HG03565 (cell line): ENCODE data around the gene ZMYND12.

Experiments used
- ATAC-seq: cut with Tn5 transposase; IDR thresholded peaks from one replicate; pipeline ENCODE4 v1.9.1; 2021; ENCODE audit warnings: mild to moderate bottlenecking, moderate library complexity; ENCODE audit not compliant: unreplicated experiment

The ZMYND12 gene

DNA sequence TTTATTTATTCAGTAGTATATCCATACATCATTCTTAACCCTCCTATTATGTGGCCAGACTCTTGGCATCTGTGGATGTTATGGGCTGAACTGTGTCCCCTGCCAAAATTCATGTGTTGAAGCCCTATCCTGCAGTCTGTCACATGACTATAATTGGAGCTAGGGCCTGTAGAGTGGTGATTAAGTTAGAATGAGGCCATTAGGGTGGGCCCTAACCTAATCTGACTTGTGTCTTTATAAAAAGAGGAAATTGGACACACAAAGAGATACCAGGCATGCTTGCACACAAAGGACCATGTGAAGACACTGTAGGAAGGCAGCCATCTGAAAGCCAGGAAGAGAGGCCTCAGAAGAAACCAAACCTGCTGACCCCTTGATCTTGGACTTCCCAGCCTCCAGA is 6.6 kb downstream of the ZMYND12 start:
- ATAC-seq: no peak

DNA sequence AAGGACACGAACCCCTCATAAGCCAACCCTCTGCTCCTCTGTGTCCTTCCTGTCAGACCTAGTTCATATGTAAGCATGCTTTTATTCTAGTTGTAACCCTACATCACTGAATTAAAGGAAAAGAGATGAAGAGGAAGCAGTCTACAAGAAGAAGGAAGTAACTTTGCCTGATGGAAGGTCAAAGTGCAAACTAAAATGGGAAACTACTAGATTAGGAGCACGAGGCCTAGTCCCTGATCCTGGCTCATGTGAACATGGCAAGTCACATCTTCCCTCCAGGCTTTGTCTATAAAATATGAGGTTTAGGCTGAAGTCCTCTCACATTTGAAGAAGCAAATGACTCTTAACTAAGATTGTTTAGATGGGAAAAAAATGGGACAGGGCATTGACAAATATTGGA is 13.2 kb downstream of the ZMYND12 start:
- ATAC-seq: no peak

DNA sequence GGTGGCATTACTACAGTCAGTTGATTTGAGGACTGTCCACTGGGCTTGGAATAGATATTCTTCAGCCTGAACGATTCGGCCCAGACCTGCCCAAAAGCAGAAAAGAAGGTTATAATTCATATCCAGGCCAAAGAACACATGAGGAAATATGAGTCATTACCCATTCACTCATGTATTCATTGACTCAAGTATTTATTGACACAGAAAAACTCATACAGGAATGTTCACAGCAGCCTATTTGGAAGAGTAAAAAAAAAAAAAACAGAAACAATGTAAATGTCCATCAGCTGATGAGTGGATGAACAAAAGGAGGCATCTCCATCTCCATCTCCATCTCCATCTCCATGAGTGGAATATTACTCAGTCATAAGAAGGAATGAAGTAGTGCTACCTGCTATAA is 15.9 kb downstream of the ZMYND12 start:
- no peak for ATAC-seq

DNA sequence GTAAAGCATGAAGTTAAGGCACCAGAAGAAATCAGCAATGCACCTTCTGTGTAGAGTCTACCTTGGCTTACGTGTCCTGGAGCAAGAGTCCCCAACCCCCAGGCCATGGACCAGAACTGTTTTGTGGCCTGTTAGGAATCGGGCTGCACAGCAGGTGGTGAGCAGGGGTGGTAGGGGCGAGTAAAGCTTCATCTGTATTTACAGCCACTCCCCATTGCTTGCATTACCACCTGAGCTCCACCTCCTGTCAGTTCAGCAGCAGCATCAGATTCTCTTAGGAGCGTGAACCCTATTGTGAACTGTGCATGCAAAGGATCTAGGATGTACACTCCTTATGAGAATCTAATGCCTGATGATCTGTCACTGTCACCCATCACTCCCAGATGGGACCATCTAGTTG is 21.5 kb downstream of the ZMYND12 start:
- no peak for ATAC-seq

DNA sequence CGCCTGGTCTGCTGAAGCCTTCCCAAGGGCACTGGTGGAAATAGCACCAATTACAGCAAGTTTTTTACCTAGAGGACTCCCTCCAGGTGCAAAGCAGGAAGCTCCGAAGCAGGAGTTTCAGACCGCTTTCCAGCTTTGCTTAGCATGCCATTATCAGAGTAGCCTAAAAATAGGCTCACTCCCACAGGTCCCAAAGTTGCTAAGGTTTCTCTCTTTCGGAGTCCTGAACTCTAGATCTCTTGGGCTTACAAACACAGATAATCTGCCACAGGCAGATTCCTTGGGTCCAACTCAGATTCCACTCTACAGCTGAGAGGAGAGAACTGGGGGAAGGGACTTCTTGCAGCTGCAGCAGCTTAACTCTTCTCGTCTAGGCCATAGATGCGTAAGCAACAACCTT is 22.5 kb downstream of the ZMYND12 start:
- no peak for ATAC-seq

DNA sequence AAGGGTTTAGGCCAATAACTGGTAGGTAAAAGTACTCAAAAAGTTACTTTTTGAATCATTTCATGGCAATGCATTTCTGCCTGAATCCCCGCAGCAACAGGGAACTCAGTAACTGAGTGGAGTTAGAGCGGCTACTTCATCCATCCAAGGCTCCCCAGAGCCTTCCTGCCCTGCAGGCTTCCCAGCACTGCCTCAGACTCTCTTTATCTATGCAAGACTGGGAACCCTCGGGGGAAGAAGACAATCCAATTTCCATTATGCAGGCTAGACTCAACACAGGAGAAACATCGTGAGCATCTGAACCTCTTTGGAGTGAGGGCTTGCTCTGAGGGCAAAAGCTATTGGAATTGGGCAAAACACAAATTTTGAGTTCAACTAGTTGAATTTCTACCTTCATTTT is 23.1 kb downstream of the ZMYND12 start:
- ATAC-seq: no peak

DNA sequence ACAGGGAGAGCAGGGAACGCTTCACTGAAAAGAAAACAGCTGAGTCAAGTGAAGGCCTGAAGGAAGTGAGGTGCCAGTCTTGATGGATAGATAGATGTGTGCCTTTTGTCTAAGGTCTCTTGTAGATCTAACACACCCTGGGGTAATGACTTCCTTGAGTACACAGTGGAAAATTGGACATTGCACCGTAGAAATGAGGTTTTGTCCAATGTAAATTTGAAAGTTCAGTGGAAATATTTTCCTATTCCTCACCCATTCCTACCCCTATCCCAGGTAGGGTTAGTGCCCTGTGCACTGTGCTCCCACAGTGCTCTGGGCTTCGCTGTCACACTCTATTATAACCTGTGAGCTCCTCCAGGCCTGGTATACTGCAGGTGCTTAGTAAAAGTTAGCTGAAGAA is 24.3 kb downstream of the ZMYND12 start:
- no peak for ATAC-seq

DNA sequence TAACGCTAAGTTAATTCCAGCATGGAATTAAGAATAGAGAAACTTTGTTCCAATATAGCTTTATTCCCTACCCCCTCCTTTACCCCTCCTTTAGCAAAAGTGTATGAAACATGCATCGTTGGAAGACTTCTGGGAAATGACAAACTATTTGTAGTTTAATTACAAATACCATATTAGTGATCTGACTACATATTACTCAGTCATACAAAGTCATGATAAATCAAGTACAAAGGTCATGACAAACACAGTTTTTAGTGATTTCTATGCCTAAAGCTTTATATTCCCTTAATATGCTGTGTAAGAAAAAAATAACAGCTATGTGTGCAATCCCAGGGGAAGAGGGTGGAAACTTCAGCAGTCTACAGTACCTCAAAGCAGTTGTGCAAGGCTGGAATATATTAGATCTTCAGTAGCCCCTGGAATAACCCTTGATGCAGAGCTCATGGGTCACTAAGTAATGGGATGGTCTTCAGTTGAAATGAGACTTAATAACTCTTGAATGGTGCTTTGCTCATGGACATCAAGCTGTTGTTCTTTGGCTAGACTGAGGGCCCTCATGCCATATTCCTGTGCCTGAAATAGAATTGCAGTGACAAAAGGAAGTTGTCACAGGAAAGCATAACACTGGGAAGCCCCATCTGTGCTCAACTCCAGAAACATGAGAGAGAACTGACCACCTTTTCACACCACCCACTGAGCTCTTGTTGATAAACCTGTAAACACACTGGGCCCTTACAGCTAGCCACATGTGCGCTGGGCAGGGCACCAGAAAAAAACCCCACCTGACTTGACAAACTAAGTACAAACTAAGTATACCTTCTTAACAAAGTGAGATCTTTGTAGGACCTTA is 25.3 kb downstream of the ZMYND12 start:
- ATAC-seq: no peak

DNA sequence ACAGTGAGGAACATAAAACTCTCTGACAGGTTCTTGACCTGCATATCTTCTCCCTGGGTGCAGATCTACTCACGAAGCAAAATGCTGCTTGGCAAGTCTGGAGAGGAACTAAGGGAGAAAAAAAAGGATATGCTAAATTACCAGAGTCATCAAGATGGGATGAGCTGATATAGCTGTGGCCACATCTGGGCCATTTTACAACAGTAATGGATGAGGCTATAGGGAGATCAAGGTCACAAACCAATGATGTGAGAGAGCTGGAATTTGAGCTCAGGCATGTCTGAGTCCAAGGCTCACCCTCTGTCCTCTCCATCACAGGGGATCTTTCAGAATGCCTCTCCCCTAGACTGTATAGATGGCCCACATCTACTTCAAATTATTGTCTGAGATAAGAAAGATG is 26.2 kb downstream of the ZMYND12 start:
- ATAC-seq: no peak

DNA sequence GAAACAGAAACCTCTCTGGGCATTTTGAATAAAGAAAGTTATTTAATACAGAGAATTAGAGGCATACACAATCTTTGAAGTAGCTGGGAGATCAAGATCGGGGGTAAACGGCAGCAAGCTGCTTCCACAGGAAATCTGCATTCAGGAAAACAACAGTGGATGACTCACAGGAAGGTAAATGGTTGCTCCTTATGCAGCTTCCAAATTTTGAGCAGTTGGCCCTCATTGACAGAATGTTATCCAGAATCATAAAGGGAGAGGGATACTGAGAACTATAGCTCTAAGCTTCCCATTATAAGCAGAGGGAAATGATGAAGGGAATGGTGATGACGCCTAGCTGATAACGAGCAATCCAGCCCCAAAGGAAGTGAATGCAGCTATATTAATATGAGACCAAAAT is 28.6 kb downstream of the ZMYND12 start:
- no peak for ATAC-seq

DNA sequence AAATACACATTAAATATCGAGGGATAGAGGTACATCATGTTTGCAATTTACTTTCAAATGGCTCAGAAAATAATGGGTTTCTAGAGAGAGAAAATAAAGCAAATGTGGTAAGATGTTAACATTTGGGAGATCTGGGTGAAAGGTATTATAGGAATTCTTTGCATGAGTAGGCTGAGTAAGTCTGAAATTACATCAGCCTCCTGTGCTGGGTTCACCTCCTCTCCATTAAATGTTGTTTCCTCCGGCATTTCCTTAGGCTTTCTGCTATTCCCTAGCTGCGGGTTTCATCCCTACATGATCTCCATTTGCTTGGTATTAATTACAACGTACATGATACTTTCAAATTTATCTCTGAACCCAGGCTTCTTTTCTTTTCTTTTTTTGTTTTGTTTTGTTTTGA is 31.6 kb downstream of the ZMYND12 start:
- no peak for ATAC-seq

DNA sequence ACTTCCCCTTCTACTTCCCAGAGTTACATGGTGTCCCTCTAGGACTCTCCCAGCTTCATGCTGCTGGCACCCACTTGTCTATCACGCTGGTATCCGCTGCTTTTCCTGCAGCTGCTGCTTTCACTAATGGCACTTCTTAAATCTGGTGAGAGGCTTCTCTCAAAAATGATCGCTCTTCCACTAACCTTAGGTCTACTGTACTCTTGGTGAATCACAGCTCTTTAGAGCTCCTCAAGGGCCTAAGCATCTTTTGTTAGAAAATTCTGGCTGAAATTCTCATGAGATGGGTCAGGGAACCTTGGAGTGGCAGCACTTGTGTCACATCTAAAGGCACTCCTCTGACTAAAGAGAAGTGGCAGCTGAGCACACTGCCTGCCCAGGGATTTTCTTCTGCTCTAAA is 32.1 kb downstream of the ZMYND12 start:
- ATAC-seq: no peak

DNA sequence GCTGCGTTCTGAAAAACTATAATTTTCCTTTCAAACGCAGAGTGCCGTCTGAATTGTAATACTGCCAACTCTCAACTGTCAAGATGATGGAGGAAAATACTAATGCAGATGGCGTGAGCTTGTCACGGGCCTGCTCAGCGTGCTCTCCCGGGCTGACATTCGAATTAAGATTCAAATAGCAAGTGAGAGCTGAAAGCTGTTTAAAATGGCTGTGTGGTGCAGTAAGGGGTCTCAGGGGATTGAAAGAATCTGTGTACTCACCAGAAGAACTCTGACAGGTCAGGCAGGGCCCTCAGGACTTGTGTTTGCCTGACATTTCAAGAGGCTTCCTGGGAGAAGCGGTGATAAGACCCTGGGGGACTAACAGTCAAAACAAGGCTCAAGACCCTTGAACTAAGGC is 33.1 kb downstream of the ZMYND12 start:
- ATAC-seq: no peak

DNA sequence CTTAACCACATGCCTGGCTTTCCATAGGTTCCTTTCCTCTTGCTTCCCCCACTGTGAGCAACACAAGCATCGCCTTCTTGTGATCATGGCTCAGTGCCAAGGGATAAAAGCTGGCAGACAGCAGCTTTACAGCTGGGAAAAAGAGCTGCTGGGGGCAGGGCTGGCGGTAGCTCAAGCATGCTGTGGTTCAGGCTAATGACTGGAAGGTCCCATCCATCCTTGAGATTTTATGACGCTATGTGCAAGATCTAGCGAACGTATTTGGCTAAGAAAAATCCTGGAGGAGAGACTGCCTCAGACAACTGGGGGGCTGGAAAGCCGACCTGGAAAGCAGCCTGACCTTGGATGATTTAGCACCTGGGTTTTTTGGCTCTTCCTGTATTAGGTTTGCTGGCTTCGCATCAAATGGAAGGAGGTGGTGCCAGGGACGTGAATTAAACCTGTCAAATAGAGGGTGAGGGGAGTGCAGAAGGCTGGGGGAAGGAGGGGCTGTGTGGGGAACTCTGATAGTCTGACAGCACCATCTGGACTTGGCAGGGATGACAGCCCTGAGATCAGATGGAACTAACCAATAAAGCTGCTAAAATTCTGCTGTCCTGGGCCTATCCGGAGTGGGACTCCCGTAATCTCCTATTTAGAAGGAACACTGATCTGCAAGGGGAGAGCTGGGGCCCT is 34.8 kb downstream of the ZMYND12 start:
- ATAC-seq: no peak

DNA sequence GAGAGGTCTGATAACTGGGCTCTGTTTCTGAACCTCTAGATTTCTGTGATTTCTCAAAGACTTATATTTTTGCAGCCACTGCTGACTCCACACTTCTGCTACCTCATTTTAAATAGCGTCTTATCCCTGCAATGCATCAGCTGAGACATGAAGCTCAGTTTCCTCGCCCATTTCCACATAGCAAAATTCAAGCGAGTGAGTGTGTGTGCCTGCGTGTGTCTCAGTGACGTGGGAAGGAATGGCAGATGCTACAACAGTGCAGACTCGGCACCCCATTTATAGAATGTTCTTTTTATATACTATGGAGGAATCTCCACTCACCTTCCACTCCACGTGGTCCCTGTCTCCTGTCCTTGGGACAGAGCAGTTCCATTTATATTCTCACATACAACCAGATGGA is 35.7 kb downstream of the ZMYND12 start:
- ATAC-seq: no peak

DNA sequence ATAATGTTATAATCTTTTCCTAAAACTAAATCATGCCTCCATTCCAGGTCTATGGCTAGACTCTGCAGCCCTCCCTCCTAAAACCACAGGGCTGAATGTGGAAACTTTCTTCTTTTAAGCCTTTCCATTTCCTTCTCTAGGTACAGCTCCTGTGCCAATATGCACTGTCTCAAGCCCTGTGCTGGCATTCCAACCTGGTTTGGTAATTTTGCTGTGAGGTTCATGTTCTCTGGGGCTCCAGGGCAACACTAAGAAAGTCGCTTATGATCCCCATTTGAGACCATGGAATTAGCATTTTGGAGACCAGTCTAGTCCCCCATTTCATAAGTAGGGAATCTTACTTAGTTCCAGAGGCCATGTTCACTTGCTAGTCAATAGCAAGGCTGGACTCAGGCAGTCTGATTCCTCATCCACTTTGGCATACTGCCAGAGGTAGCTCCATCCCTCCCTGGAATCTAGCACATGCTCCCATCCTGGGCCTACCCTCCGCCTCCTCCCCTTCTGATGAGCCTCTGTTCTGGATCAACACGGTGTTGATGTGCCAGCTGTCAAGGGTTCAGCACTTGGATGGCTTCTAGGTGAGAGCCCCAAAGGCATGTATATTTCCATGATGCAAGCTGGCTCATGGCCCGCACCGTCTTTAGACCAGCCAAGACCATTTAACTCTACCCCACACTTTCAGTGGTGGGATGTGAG is 36.5 kb downstream of the ZMYND12 start:
- no peak for ATAC-seq

DNA sequence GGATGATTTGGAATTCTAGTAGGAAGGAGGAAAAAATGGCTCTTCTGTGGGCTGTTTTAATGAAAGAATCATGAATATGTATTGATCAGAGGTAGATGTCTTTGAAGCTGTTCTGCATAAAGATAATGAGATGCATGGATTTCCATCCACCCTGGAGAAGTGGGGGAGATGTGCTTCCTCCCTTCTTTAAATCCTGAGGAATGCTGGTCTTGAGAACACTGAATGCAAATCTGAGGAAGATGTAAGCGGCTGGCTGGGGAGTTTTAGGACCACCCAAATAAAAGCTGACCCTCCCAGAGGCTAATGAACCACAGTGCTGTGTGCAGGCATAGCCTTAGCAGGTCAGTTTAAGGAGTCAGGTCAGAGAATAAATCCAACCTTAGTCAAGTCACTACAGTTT is 37.3 kb downstream of the ZMYND12 start:
- ATAC-seq: no peak

DNA sequence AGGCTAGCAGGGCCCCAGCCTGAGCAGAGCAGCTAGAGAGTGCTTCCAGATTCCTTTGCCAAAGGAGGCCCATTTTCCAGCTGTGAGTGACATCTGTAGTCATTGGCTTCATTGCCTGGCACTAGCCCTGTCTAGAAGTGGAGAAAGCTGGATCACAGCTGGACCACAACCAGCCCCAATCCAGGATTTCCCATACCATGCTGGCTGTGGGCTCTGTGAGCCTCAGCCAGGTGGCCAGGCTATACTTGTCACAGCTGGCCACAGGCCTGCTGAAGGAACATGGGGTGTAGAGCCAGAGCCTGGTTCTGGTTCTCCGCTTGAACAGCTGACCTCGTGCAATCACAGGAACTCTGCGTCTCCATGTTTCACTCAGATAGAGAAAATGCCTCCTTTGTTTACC is 38.7 kb downstream of the ZMYND12 start:
- ATAC-seq: no peak

DNA sequence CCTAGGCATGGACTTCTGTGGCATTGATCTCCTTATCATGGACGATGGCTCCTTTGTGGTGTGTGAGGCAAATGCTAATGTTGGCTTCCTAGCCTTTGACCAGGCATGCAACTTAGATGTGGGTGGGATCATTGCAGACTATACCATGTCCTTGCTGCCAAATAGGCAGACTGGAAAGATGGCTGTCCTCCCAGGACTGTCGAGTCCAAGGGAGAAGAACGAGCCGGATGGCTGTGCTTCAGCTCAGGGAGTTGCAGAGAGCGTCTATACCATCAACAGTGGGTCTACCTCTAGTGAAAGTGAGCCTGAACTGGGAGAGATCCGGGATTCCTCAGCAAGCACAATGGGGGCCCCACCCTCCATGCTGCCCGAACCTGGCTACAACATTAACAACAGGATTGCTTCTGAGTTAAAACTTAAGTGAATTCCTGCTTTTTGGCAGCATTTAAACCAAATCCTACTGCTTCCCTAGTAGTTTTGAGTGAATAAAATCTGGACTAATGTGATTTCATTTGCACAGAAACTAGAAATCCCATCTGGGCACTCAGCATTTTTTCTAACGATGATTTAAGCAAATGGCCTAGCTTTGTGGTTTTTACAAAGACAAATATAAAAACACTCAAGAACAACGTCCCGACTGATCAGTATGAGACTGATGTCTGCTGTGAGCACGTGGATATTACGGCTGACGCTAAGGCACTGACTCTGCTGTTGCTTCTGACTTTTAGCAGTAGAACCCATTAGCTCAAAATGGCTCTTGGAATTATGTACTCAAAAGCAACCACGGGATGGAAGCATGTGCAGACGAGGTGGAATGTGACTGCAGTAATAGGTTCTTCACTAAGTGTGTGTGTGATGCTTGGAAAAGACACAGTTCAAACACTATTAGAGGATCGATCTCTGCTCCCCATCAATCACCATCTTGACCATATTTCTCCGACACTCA is 41.0 kb downstream of the ZMYND12 start:
- ATAC-seq: no peak

DNA sequence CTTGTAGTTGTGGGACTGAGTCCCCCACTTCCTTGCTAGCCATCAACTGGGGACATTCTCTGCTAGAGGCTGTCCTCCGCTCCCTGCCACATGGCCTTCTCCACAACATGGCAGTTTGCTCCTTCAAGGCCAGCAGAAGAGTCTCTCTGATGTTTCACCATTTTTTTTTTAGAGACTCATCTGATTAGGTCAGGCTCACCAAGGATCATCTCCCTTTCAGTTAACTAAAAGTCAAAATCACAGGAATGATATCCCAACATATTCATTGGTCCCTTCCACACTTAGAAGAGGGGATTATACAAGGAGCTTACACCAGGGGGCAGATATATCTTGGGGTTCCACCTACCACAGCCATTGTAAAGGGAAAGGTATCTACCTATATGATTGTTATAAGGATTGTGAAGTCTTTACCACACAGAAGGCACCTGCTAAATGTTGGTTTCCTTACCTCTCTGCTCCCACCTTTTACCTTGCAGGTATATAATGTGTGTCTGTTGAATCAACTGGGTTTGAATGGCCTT is 51.9 kb downstream of the ZMYND12 start:
- no peak for ATAC-seq
